Dermis blood vessel endothelial cell (primary cell): Measurements from ENCODE around the gene OSER1. TPM values are rescaled to one million over a fixed set of nuclear protein-coding genes. Genes with fewer than 3 reads are reported as not detected.

Source experiments
- DNase-seq: peaks from one replicate; pipeline ENCODE4 v3.0.0; 2010
- total RNA-seq: library from RNA; depleted of rRNA; stranded (reverse); fragments of >200 nt; gene quantifications from 2 replicates; pipeline ENCODE4 v1.2.3, GENCODE V29; 2014

Gene OSER1
- total RNA-seq, 1 donor from 2014 or later = 55.6 TPM

- no peak for DNase-seq
Measured at GRCh38 chr20:44223721-44224120, 13.2 kb upstream of the OSER1 start.

GRCh38 chr20:44222633-44223368, 12.2 kb upstream of the OSER1 start:
- DNase-seq = no peak

- no peak for DNase-seq
Measured at GRCh38 chr20:44222027-44222426, 11.5 kb upstream of the OSER1 start.

- DNase-seq = no peak
Measured at GRCh38 chr20:44221368-44221954, 10.9 kb upstream of the OSER1 start.

- no peak for DNase-seq
Measured at GRCh38 chr20:44219791-44220190, 9.2 kb upstream of the OSER1 start.

- no peak for DNase-seq
Measured at GRCh38 chr20:44219170-44219730, 8.7 kb upstream of the OSER1 start.

- DNase-seq = no peak
Measured at GRCh38 chr20:44218446-44218845, 7.9 kb upstream of the OSER1 start.

GRCh38 chr20:44217342-44218092, 6.9 kb upstream of the OSER1 start:
- peak; percentile 85 for DNase-seq

- DNase-seq = peak; percentile 78
Measured at GRCh38 chr20:44215125-44215524, 4.6 kb upstream of the OSER1 start.

GRCh38 chr20:44212792-44213191, 2.2 kb upstream of the OSER1 start:
- no peak for DNase-seq

- DNase-seq = peak; percentile 47
Measured at GRCh38 chr20:44211177-44212039, 837 bp upstream of the OSER1 start.

- peak; percentile 60 for DNase-seq
Measured at GRCh38 chr20:44209686-44210405, 725 bp downstream of the OSER1 start.

- no peak for DNase-seq
Measured at GRCh38 chr20:44208770-44209169, 1.8 kb downstream of the OSER1 start.

GRCh38 chr20:44208165-44208564, 2.4 kb downstream of the OSER1 start:
- no peak for DNase-seq

GRCh38 chr20:44207126-44207723, 3.3 kb downstream of the OSER1 start:
- DNase-seq = no peak

GRCh38 chr20:44206132-44206531, 4.4 kb downstream of the OSER1 start:
- no peak for DNase-seq

GRCh38 chr20:44204832-44205215, 5.7 kb downstream of the OSER1 start:
- no peak for DNase-seq

GRCh38 chr20:44204156-44204831, 6.3 kb downstream of the OSER1 start:
- peak; percentile 87 for DNase-seq

GRCh38 chr20:44203161-44203560, 7.4 kb downstream of the OSER1 start:
- no peak for DNase-seq

- DNase-seq = no peak
Measured at GRCh38 chr20:44200983-44201382, 9.6 kb downstream of the OSER1 start.

GRCh38 chr20:44200371-44200770, 10.2 kb downstream of the OSER1 start:
- no peak for DNase-seq
